SK-N-MC (cell line): ENCODE measurements around the gene VTCN1.

Source experiments
- EZH2 ChIP-seq: fragments of 200-600 bp; sonication (generic); IDR thresholded peaks from one replicate; pipeline ENCODE4 v1.6.1; 2017; ENCODE audit warnings: antibody characterized with exemption
- POLR2AphosphoS5 ChIP-seq: IDR thresholded peaks from 2 replicates; pipeline ENCODE4 v1.6.1; 2012; ENCODE audit warnings: mild to moderate bottlenecking, low read depth, low read length, borderline replicate concordance

GRCh38 chr1:117257291-117257690, 46.6 kb upstream of the VTCN1 start:
- TF ChIP-seq POLR2AphosphoS5 (no peak), EZH2 (no peak)
